G401 (cell line): ENCODE data around the gene UTP4. TPM values are rescaled to one million over a fixed set of nuclear protein-coding genes. Genes with fewer than 3 reads are reported as not detected.

ENCODE experiments used
- DNase-seq: peaks from one replicate; pipeline ENCODE4 v3.0.0-alpha.2; 2015; ENCODE audit warnings: low spot score
- in situ Hi-C: cut with HindIII; loops from 2 replicates; pipeline ENCODE4 v1.10.0; 2016; ENCODE audit warnings: low sequenced_read_pairs, mixed read lengths
- total RNA-seq: library from RNA; depleted of rRNA; stranded (reverse); fragments of >200 nt; shearing (Covaris generic); gene quantifications from 2 replicates; pipeline ENCODE4 v1.2.3, GENCODE V29; 2014; rRNA removed

UTP4 gene
- total RNA-seq, result 66.4 and 89.9 TPM in 2 replicates

- in situ Hi-C loops, result no loop called here
- DNase-seq, result peak; percentile 75
These were observed at the start of gene UTP4, which contains the start of gene CHTF8 for GRCh38 chr16:69132424-69133252. UTP4 (plus strand) TSS chr16:69132649; CDS start chr16:69133460, 811 bp downstream. CHTF8 (minus strand) TSS chr16:69132588; CDS start chr16:69121458, 11,130 bp downstream.

- in situ Hi-C loops, result no loop called here
- DNase-seq, result no peak
These were observed 49.0 kb upstream of the UTP4 start for GRCh38 chr16:69083306-69083941.

GRCh38 chr16:69084289-69084688 is 48.2 kb upstream of the UTP4 start:
- DNase-seq, result no peak
- in situ Hi-C loops, result no loop called here

GRCh38 chr16:69085032-69085695 is 47.3 kb upstream of the UTP4 start:
- in situ Hi-C loops, result no loop called here
- DNase-seq, result no peak

- DNase-seq, result no peak
- in situ Hi-C loops, result no loop called here
These were observed 45.3 kb upstream of the UTP4 start for GRCh38 chr16:69087161-69087581.

GRCh38 chr16:69088684-69089083 is 43.8 kb upstream of the UTP4 start:
- in situ Hi-C loops, result no loop called here
- DNase-seq, result no peak

GRCh38 chr16:69089091-69089910 is 43.1 kb upstream of the UTP4 start:
- no peak for DNase-seq
- in situ Hi-C loops, result no loop called here

GRCh38 chr16:69093974-69094373 is 38.5 kb upstream of the UTP4 start:
- in situ Hi-C loops, result no loop called here

GRCh38 chr16:69094501-69094900 is 37.9 kb upstream of the UTP4 start:
- in situ Hi-C loops, result no loop called here
- DNase-seq, result no peak

More at GRCh38 chr16:69093974-69094373, 38.5 kb upstream of the UTP4 start:
- DNase-seq, result no peak

GRCh38 chr16:69095193-69095592 is 37.3 kb upstream of the UTP4 start:
- DNase-seq, result no peak

GRCh38 chr16:69100071-69100691 is 32.3 kb upstream of the UTP4 start:
- in situ Hi-C loops, result no loop called here
- no peak for DNase-seq

More at GRCh38 chr16:69095193-69095592, 37.3 kb upstream of the UTP4 start:
- in situ Hi-C loops, result no loop called here

GRCh38 chr16:69105501-69106361 is 26.7 kb upstream of the UTP4 start, which contains the start of gene HAS3:
HAS3 (plus strand) TSS chr16:69105653; CDS start chr16:69109396, 3,743 bp downstream.
- in situ Hi-C loops, result no loop called here
- DNase-seq, result peak; percentile 53

- in situ Hi-C loops, result no loop called here
- no peak for DNase-seq
These were observed 25.7 kb upstream of the UTP4 start for GRCh38 chr16:69106491-69107315.

- no peak for DNase-seq
- in situ Hi-C loops, result no loop called here
These were observed 25.0 kb upstream of the UTP4 start for GRCh38 chr16:69107316-69107962.

- no peak for DNase-seq
- in situ Hi-C loops, result no loop called here
These were observed 24.2 kb upstream of the UTP4 start for GRCh38 chr16:69108064-69108904.

GRCh38 chr16:69108905-69109252 is 23.6 kb upstream of the UTP4 start:
- in situ Hi-C loops, result no loop called here
- no peak for DNase-seq
